Heart left ventricle (tissue), 13 donors: ENCODE results near the gene VCX.

Source experiments
- CTCF ChIP-seq, 12 donors: fragments of 200-600 bp; sonication (generic) in 4 of 12; IDR thresholded peaks; one replicate each; pipeline versions ENCODE4 v1.5.0 to v1.8.0; 2018 to 2022; ENCODE audit warnings: antibody characterized with exemption in 12 of 12, mild to moderate bottlenecking in 5 of 12
- POLR2A ChIP-seq, 2 donors: fragments of 450-650 bp; IDR thresholded peaks; one replicate each; pipeline ENCODE4 v1.6.1; 2017; ENCODE audit warnings: antibody characterized with exemption in 2 of 2, mild to moderate bottlenecking in 2 of 2, moderate library complexity in 2 of 2
- donor health status: ischemic (EF 13 %, LVEDD 7.1; RV severe dilation, severe dysfunction).
- donor health status: DM: no; HTN: yes; CAD: no.
- donor health status: DM: no; HTN: no; CAD: no.
- donor health status: ischemic (EF 25% LVEDD 6.9; RV normal size, moderate dysfunction).
- donor health status: ischemic (EF 25% LVEDD 5.7; RV mildly dilated, moderate dysfunction).
- donor health status: ischemic (EF 35%, LVEDD 5.7; RV mildly dilated, moderate dysfunction).
- donor health status: nonischemic (EF 11% LVEDD 7.7; RV severe dilation, severe dysfunction).
- donor health status: DM: yes; HTN: yes; CAD: no.
- donor health status: PGD.
- donor health status: ischemic (EF 29% LVEDD 5.4; RV normal size, mild dysfunction).
- donor health status: nonischemic (EF 23%, LVEDD 6.1; RV moderate dilation, normal function).

GRCh38 chrX:7815166-7815805 lies 27.7 kb upstream of the VCX start:
- no peak for TF ChIP-seq CTCF (IDR thresholded peaks at IDR 0.05)
- TF ChIP-seq POLR2A (IDR thresholded peaks at IDR 0.05), result no peak
